Central memory CD4-positive, alpha-beta T cell (primary cell): ENCODE data around the gene ALS2.
"Not testable (repeated sequence)": the region's sequence is repeated elsewhere in the genome, so short reads cannot be mapped to it uniquely, and the experiment has no call there.

Source experiments
- DNase-seq: peaks from one replicate; pipeline ENCODE4 v3.0.0; 2022
- total RNA-seq, 3 experiments: gene quantifications; one replicate each; lab custom pipeline; 2026; lab: John Stamatoyannopoulos, UW

The ALS2 gene
- total RNA-seq: 36.9 to 41.0 (median 38.0) reads per million in 3 experiments

- peak; percentile 94 for DNase-seq
Measured at GRCh38 chr2:201780674-201781493, at the start of gene ALS2. Gene ALS2, minus strand, starts transcription at chr2:201780933. Its CDS starts 12,048 bp downstream, at chr2:201768885.

- no peak for DNase-seq
Measured at GRCh38 chr2:201828220-201828619, 47.5 kb upstream of the ALS2 start.

- no peak for DNase-seq
Measured at GRCh38 chr2:201827621-201828020, 46.9 kb upstream of the ALS2 start.

- DNase-seq: no peak
Measured at GRCh38 chr2:201824212-201824611, 43.5 kb upstream of the ALS2 start.

- DNase-seq: no peak
Measured at GRCh38 chr2:201821080-201821479, 40.3 kb upstream of the ALS2 start.

- DNase-seq: no peak
Measured at GRCh38 chr2:201820383-201821007, 39.8 kb upstream of the ALS2 start.

GRCh38 chr2:201816657-201817575 is 36.2 kb upstream of the ALS2 start:
- DNase-seq: no peak

GRCh38 chr2:201813996-201814760 is 33.4 kb upstream of the ALS2 start:
- no peak for DNase-seq

- DNase-seq: not testable (repeated sequence)
Measured at GRCh38 chr2:201810604-201811003, 29.9 kb upstream of the ALS2 start.

GRCh38 chr2:201809633-201810032 is 28.9 kb upstream of the ALS2 start:
- DNase-seq: no peak

GRCh38 chr2:201808027-201808426 is 27.3 kb upstream of the ALS2 start:
- DNase-seq: no peak

- no peak for DNase-seq
Measured at GRCh38 chr2:201807452-201807999, 26.8 kb upstream of the ALS2 start.

GRCh38 chr2:201806442-201807170 is 25.9 kb upstream of the ALS2 start, which contains the start of gene CDK15:
Gene CDK15, plus strand, starts transcription at chr2:201806537. Its CDS starts 128 bp downstream, at chr2:201806665.
- DNase-seq: no peak

- not testable (repeated sequence) for DNase-seq
Measured at GRCh38 chr2:201798914-201799285, 18.2 kb upstream of the ALS2 start.

- DNase-seq: no peak
Measured at GRCh38 chr2:201798252-201798913, 17.6 kb upstream of the ALS2 start.

- no peak for DNase-seq
Measured at GRCh38 chr2:201797175-201797840, 16.6 kb upstream of the ALS2 start.

- DNase-seq: no peak
Measured at GRCh38 chr2:201796478-201796865, 15.7 kb upstream of the ALS2 start.

- DNase-seq: no peak
Measured at GRCh38 chr2:201795607-201796477, 15.1 kb upstream of the ALS2 start.

GRCh38 chr2:201794294-201794693 is 13.6 kb upstream of the ALS2 start:
- no peak for DNase-seq
